ENCODE results near the gene GSDMA.

DNA sequence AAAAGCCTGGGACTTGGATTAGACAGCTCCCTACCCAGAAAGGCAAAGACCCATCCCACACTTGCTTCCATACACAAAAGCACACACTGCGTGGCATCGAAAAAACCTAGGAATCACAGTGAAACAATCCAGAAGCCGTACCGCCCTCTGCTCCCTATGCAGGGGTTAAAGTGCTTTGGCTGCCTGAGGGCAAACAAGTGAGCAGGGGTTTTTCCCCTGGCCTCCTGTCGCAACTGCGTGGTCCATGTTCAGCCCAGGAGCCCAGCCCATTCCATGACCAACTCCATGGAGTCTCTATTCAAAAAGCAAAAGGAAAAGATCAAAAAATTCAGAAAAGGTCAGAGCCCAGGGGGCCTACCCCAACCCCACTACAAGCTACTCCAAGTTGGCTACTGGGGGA is 40.8 kb upstream of the GSDMA start:
- TF ChIP-seq, protein P1, sequence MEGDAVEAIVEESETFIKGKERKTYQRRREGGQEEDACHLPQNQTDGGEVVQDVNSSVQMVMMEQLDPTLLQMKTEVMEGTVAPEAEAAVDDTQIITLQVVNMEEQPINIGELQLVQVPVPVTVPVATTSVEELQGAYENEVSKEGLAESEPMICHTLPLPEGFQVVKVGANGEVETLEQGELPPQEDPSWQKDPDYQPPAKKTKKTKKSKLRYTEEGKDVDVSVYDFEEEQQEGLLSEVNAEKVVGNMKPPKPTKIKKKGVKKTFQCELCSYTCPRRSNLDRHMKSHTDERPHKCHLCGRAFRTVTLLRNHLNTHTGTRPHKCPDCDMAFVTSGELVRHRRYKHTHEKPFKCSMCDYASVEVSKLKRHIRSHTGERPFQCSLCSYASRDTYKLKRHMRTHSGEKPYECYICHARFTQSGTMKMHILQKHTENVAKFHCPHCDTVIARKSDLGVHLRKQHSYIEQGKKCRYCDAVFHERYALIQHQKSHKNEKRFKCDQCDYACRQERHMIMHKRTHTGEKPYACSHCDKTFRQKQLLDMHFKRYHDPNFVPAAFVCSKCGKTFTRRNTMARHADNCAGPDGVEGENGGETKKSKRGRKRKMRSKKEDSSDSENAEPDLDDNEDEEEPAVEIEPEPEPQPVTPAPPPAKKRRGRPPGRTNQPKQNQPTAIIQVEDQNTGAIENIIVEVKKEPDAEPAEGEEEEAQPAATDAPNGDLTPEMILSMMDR (conservative IDR thresholded peaks at IDR 0.05; ENCODE audit: low read length), result no peak
- no peak for TF ChIP-seq EZH2phosphoT487 (IDR thresholded peaks at IDR 0.05; ENCODE audit: borderline replicate concordance, low read depth, low read length)

All from OCI-LY7 (cell line).